ENCODE results near the gene CHRNB2.

DNA sequence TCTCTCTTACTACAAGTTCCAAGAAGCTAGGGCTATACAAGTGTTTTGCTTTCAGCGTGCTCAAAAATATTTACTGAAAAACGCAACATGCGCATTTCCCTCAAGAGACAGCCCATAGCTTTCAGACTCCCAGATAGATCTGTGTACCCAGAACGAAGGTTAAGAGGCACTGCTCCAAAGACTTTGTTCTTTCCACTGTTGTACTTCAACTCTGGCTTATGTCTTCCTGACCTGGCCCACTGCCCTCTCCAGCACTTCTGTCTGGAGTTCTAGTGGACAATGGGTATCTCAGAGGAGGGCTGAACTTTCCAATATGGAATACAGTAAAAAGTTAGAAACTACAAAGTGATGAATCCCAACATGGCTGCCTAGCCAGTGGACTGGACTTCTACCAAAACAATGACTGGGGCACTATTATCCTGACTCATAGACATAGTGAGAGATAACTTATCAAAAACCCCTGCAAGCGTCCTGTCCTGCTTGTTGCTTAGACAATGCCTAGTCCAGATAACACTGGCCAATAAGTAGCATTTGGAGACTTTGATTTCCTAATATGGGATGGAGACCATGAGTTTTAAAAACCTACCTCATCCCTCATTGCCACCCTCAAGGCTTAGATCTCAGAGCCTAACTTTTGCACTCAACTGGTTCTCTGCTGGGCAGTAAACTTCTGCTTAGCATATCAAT, 49.2 kb downstream of the CHRNB2 start:
- TF ChIP-seq CTCF (IDR thresholded peaks at IDR 0.05) (no peak), POLR2A (IDR thresholded peaks at IDR 0.05) (no peak)

Data from lower leg skin (tissue), 3 donors.